ENCODE measurements around the gene VAV2. TPM values are rescaled to one million over a fixed set of nuclear protein-coding genes. Genes with fewer than 3 reads are reported as not detected.

The VAV2 gene
- total RNA-seq, 1 donor: 13.4 TPM

- TF ChIP-seq CTCF (IDR thresholded peaks at IDR 0.05; ENCODE audit: insufficient read depth, low read depth, low read length): no peak
- no peak overlapping the region for H3K4me3 ChIP-seq (ENCODE audit: low read depth, low read length)
- no peak for DNase-seq (ENCODE audit: low read depth)
Measured at GRCh38 chr9:133851693-133852092, 140.4 kb downstream of the VAV2 start.

GRCh38 chr9:133850937-133851336 is 141.2 kb downstream of the VAV2 start:
- H3K4me3 ChIP-seq (ENCODE audit: low read depth, low read length): no peak overlapping the region
- no peak for TF ChIP-seq CTCF (IDR thresholded peaks at IDR 0.05; ENCODE audit: insufficient read depth, low read depth, low read length)
- DNase-seq (ENCODE audit: low read depth): no peak

DNA sequence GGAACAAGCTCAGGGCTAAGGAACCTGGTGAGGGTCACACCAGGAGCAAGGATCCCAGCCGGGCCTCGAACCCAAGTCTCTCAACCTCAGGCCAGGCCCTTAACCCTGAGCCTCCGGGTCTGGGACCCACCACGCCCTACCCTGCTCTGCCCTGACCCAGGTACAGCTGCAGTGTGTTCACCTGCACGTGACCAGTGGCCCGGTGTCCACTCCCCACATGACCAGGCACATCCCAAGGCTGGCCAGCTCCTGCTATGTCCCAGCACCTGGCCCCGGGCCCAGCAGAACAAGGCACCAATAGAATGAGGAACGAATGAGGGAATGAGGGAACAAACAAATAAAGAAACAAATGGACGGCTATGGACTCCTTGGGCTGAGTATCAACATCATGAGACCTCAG is 142.0 kb downstream of the VAV2 start:
- H3K4me3 ChIP-seq (ENCODE audit: low read depth, low read length): no peak overlapping the region
- no peak for TF ChIP-seq CTCF (IDR thresholded peaks at IDR 0.05; ENCODE audit: insufficient read depth, low read depth, low read length)
- DNase-seq (ENCODE audit: low read depth): no peak

- no peak for TF ChIP-seq CTCF (IDR thresholded peaks at IDR 0.05; ENCODE audit: insufficient read depth, low read depth, low read length)
- no peak overlapping the region for H3K4me3 ChIP-seq (ENCODE audit: low read depth, low read length)
- no peak for DNase-seq (ENCODE audit: low read depth)
Measured at GRCh38 chr9:133849110-133849670, 142.9 kb downstream of the VAV2 start.

DNA sequence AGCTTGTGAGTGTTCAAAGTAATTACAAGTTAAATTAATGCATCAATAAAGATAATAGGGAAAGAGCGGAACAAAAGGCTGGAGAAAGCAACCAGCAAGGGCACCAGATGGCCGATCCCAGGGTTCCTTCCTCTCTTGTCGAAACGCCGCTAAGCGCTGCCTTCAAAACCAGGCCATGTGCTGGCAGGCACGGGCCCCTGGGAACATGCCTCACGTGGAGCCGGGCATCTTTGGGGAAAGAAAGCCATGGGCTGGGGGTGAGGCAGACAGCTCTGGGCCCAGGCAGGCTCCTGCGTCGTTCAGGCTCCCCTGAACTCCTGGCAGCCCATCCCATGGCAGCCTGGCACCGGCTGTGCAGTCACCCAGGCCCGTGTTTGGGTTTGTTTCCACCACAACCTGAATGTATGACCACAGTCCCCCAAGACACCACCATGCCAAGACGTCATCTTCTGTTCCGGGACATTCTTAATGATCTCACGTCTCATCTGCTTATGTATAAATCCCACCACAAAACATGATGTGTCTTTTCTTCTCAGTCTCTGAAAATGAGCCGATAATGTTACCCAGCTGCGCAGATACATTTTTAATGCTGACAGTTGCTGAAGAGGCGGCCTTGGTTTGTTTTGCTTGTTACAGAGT is 143.5 kb downstream of the VAV2 start:
- no peak for TF ChIP-seq CTCF (IDR thresholded peaks at IDR 0.05; ENCODE audit: insufficient read depth, low read depth, low read length)
- DNase-seq (ENCODE audit: low read depth): no peak
- H3K4me3 ChIP-seq (ENCODE audit: low read depth, low read length): no peak overlapping the region

DNA sequence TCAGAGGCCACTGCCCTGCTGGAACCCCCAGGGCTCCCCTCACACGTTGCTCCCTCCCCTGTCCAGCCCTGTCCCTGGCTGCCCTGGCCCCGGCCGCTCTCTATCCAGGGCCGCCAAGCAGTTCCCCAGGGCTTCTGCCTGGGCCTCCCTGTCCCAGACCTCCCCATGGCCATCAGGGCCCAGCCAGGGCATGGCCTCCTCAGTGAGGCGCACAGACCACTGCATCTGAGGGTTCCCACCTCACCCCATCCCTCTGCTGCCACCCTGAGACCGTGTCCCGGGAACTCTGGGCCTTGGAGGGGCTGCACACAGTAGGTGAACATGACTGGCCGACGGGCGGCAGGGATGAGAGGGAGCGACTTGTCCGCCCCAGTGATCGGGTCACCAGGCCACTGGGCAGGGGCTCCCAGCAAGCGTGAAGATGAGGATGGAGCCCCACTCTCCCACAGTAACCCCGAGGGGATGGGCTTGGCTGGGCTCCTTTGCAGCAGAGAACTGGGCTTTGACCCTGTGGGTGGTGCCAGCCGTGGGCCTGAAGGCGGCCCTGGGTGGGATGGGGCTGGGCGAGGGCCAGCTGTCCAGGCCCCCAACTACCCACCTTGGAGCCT is 145.5 kb downstream of the VAV2 start:
- TF ChIP-seq CTCF (IDR thresholded peaks at IDR 0.05; ENCODE audit: insufficient read depth, low read depth, low read length): no peak
- no peak for DNase-seq (ENCODE audit: low read depth)
- no peak overlapping the region for H3K4me3 ChIP-seq (ENCODE audit: low read depth, low read length)

Measured in fibroblast of villous mesenchyme (primary cell).